ENCODE results near the gene TNFRSF17.
"Not testable (repeated sequence)": the region's sequence is repeated elsewhere in the genome, so short reads cannot be mapped to it uniquely, and the experiment has no call there.

DNA sequence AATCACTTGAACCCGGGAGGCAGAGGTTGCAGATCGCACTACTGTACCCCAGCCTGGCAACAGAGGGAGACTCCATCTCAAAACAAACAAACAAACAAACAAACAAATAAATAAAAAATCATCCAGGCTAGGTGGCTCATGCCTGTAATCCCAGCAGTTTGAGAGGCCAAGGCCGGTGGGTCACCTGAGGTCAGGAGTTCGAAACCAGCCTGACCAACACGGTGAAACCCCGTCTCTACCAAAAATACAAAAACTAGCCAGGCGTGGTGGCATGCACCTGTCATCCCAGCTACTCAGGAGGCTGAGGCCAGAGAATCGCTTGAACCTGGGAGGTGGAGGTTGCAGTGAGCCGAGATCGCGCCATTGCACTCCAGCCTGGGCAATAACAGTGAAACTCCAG is 2.0 kb upstream of the TNFRSF17 start:
- TF ChIP-seq POLR2A, EP300 (IDR thresholded peaks at IDR 0.05): not testable (repeated sequence)
- TF ChIP-seq, protein P1, sequence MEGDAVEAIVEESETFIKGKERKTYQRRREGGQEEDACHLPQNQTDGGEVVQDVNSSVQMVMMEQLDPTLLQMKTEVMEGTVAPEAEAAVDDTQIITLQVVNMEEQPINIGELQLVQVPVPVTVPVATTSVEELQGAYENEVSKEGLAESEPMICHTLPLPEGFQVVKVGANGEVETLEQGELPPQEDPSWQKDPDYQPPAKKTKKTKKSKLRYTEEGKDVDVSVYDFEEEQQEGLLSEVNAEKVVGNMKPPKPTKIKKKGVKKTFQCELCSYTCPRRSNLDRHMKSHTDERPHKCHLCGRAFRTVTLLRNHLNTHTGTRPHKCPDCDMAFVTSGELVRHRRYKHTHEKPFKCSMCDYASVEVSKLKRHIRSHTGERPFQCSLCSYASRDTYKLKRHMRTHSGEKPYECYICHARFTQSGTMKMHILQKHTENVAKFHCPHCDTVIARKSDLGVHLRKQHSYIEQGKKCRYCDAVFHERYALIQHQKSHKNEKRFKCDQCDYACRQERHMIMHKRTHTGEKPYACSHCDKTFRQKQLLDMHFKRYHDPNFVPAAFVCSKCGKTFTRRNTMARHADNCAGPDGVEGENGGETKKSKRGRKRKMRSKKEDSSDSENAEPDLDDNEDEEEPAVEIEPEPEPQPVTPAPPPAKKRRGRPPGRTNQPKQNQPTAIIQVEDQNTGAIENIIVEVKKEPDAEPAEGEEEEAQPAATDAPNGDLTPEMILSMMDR (IDR thresholded peaks at IDR 0.05) = not testable (repeated sequence)

Data from tibial nerve (tissue), 4 donors.